Spleen (tissue), 7 donors: ENCODE data around the gene MXRA8.

Source experiments
- POLR2AphosphoS5 ChIP-seq, 3 donors: sonication (generic); formaldehyde crosslinking; IDR thresholded peaks; one replicate each; pipeline ENCODE4 v1.5.1; 2017; ENCODE audit warnings: antibody characterized with exemption in 3 of 3
- TF ChIP-seq, protein P1 (sequence below), 11 experiments: fragments of 200-600 bp in 7 of 11; fragments of 450-650 bp in 4 of 11; sonication (generic) in 4 of 11; IDR thresholded peaks in 8 of 11; conservative IDR thresholded peaks in 3 of 11; 1 replicate in 7 of 11; 2 replicates in 4 of 11; pipeline versions ENCODE4 v1.4.0 to v1.8.0; 2016 to 2021; ENCODE audit warnings: antibody characterized with exemption in 11 of 11, inconsistent platforms in 4 of 11, mild to moderate bottlenecking in 1 of 11
- donor health status: DM: no; HTN: no; CAD: no; lungs with moderate emphysema.
- donor health status: DM: no; HTN: no; CAD: no.
- donor health status: DM: no; HTN: no; CAD: no.

DNA sequence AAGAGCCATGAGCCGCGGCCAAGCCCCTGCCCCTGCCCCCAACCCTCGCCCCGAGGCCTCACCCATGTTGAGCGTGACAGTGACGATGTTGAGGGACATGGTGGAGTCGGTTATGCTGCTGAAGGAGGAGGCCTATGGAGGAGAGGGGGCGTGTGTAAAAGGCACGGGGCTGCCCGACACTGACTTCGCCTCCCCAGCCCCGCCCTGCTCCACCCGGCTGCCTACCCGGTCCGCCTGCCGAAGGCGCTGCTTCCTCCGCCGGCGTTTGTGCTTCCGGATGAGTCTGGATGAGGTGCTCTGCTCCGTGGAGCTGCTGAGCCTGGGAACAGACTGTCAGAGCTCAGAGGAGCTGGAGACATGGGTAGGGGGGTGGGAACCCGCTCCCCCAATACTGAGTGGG lies 18.2 kb downstream of the MXRA8 start:
- TF ChIP-seq, protein P1, sequence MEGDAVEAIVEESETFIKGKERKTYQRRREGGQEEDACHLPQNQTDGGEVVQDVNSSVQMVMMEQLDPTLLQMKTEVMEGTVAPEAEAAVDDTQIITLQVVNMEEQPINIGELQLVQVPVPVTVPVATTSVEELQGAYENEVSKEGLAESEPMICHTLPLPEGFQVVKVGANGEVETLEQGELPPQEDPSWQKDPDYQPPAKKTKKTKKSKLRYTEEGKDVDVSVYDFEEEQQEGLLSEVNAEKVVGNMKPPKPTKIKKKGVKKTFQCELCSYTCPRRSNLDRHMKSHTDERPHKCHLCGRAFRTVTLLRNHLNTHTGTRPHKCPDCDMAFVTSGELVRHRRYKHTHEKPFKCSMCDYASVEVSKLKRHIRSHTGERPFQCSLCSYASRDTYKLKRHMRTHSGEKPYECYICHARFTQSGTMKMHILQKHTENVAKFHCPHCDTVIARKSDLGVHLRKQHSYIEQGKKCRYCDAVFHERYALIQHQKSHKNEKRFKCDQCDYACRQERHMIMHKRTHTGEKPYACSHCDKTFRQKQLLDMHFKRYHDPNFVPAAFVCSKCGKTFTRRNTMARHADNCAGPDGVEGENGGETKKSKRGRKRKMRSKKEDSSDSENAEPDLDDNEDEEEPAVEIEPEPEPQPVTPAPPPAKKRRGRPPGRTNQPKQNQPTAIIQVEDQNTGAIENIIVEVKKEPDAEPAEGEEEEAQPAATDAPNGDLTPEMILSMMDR (IDR thresholded peaks at IDR 0.05 in 8 of 11, conservative IDR thresholded peaks at IDR 0.05 in 3 of 11) = no peak
- TF ChIP-seq POLR2AphosphoS5 (IDR thresholded peaks at IDR 0.05) = no peak
